ENCODE results near the gene OR4B1.
"Not testable (repeated sequence)": the region's sequence is repeated elsewhere in the genome, so short reads cannot be mapped to it uniquely, and the experiment has no call there.

GRCh38 chr11:48190906-48191654, 25.5 kb upstream of the OR4B1 start:
- TF ChIP-seq, protein P1, sequence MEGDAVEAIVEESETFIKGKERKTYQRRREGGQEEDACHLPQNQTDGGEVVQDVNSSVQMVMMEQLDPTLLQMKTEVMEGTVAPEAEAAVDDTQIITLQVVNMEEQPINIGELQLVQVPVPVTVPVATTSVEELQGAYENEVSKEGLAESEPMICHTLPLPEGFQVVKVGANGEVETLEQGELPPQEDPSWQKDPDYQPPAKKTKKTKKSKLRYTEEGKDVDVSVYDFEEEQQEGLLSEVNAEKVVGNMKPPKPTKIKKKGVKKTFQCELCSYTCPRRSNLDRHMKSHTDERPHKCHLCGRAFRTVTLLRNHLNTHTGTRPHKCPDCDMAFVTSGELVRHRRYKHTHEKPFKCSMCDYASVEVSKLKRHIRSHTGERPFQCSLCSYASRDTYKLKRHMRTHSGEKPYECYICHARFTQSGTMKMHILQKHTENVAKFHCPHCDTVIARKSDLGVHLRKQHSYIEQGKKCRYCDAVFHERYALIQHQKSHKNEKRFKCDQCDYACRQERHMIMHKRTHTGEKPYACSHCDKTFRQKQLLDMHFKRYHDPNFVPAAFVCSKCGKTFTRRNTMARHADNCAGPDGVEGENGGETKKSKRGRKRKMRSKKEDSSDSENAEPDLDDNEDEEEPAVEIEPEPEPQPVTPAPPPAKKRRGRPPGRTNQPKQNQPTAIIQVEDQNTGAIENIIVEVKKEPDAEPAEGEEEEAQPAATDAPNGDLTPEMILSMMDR (IDR thresholded peaks at IDR 0.05; ENCODE audit: low read length) = not testable (repeated sequence)
- TF ChIP-seq EZH2 (IDR thresholded peaks at IDR 0.05; ENCODE audit: borderline replicate concordance, low read length) = not testable (repeated sequence)
